ENCODE measurements around the gene USP6NL.

USP6NL gene

GRCh38 chr10:11493646-11494045 lies 117.8 kb downstream of the USP6NL start:
- Histone ChIP-seq H2AFZ (no peak overlapping the region), H3K4me1 (no peaks in the 10 kb centered on the region), H3K36me3 (ENCODE audit: control insufficient read depth, insufficient read depth, low read length) (no peaks in the 10 kb centered on the region), H3K9ac (no peak overlapping the region), H3K4me2 (ENCODE audit: low read length) (no peak overlapping the region), H3K9me3 (ENCODE audit: control insufficient read depth, low read length) (no peaks in the 10 kb centered on the region), H3K27ac (no peak overlapping the region), H3K4me3 (ENCODE audit: low read depth, low read length) (no peak overlapping the region), H3K27me3 (ENCODE audit: control insufficient read depth, insufficient read depth, low read length) (no peaks in the 10 kb centered on the region), H3K79me2 (no peaks in the 10 kb centered on the region)
- TF ChIP-seq CTCF (IDR thresholded peaks at IDR 0.05): no peak

- Histone ChIP-seq H3K9ac (no peak overlapping the region), H3K27ac (no peak overlapping the region), H3K27me3 (ENCODE audit: control insufficient read depth, insufficient read depth, low read length) (no peaks in the 10 kb centered on the region), H3K79me2 (no peaks in the 10 kb centered on the region), H3K4me3 (ENCODE audit: low read depth, low read length) (no peak overlapping the region), H3K36me3 (ENCODE audit: control insufficient read depth, insufficient read depth, low read length) (no peaks in the 10 kb centered on the region), H3K9me3 (ENCODE audit: control insufficient read depth, low read length) (no peaks in the 10 kb centered on the region), H2AFZ (no peak overlapping the region), H3K4me1 (no peaks in the 10 kb centered on the region), H3K4me2 (ENCODE audit: low read length) (no peak overlapping the region)
- no peak for TF ChIP-seq CTCF (IDR thresholded peaks at IDR 0.05)
These were observed 120.4 kb downstream of the USP6NL start for GRCh38 chr10:11491087-11491486.

GRCh38 chr10:11489591-11489990 lies 121.9 kb downstream of the USP6NL start:
- no peaks in the 10 kb centered on the region for H3K4me1 ChIP-seq
- H3K4me2 ChIP-seq (ENCODE audit: low read length): no peak overlapping the region
- no peaks in the 10 kb centered on the region for H3K9me3 ChIP-seq (ENCODE audit: control insufficient read depth, low read length)
- no peaks in the 10 kb centered on the region for H3K79me2 ChIP-seq
- no peak for TF ChIP-seq CTCF (IDR thresholded peaks at IDR 0.05)
- no peak overlapping the region for H3K9ac ChIP-seq
- no peak overlapping the region for H3K27ac ChIP-seq
- H2AFZ ChIP-seq: no peak overlapping the region
- no peaks in the 10 kb centered on the region for H3K27me3 ChIP-seq (ENCODE audit: control insufficient read depth, insufficient read depth, low read length)
- no peaks in the 10 kb centered on the region for H3K36me3 ChIP-seq (ENCODE audit: control insufficient read depth, insufficient read depth, low read length)
- H3K4me3 ChIP-seq (ENCODE audit: low read depth, low read length): no peak overlapping the region

- Histone ChIP-seq H3K27ac (no peak overlapping the region), H3K36me3 (ENCODE audit: control insufficient read depth, insufficient read depth, low read length) (no peaks in the 10 kb centered on the region)
- no peak for TF ChIP-seq CTCF (IDR thresholded peaks at IDR 0.05)
These were observed 123.3 kb downstream of the USP6NL start for GRCh38 chr10:11488126-11488525.

More at GRCh38 chr10:11488126-11488525, 123.3 kb downstream of the USP6NL start:
- Histone ChIP-seq H3K4me3 (ENCODE audit: low read depth, low read length) (no peak overlapping the region), H3K27me3 (ENCODE audit: control insufficient read depth, insufficient read depth, low read length) (no peaks in the 10 kb centered on the region), H3K79me2 (no peaks in the 10 kb centered on the region), H3K4me1 (no peaks in the 10 kb centered on the region), H3K9me3 (ENCODE audit: control insufficient read depth, low read length) (no peaks in the 10 kb centered on the region), H3K9ac (no peak overlapping the region), H3K4me2 (ENCODE audit: low read length) (no peak overlapping the region), H2AFZ (no peak overlapping the region)
